IMR-90 (cell line): Measurements from ENCODE around the gene TEX38.
A peak's percentile ranks its signal among the peaks of the same experiment; 100 is the strongest.

Source experiments
- BHLHE40 ChIP-seq: fragments of 150-350 bp; IDR thresholded peaks from 2 replicates; pipeline ENCODE4 v1.6.1; 2016; ENCODE audit warnings: mild to moderate bottlenecking, low read depth, low read length
- CEBPB ChIP-seq: IDR thresholded peaks from 2 replicates; pipeline ENCODE4 v1.6.1; 2012; ENCODE audit warnings: low read depth, low read length, improper control_type of control experiment
- CHD1 ChIP-seq: IDR thresholded peaks from 2 replicates; pipeline ENCODE4 v1.6.1; 2012; ENCODE audit warnings: low read depth, low read length, improper control_type of control experiment
- CTCF ChIP-seq: conservative IDR thresholded peaks from 2 replicates; pipeline ENCODE4 v1.5.1; 2012; ENCODE audit warnings: mild to moderate bottlenecking, low read depth, low read length, improper control_type of control experiment
- FOS ChIP-seq: fragments of 150-350 bp; IDR thresholded peaks from 2 replicates; pipeline ENCODE4 v1.6.1; 2016; ENCODE audit warnings: low read depth, low read length
- MAFK ChIP-seq: IDR thresholded peaks from 2 replicates; pipeline ENCODE4 v1.6.1; 2012; ENCODE audit warnings: low read depth, low read length, improper control_type of control experiment
- MAZ ChIP-seq: IDR thresholded peaks from 2 replicates; pipeline ENCODE4 v1.6.1; 2012; ENCODE audit warnings: low read depth, mild to moderate bottlenecking, low read length, improper control_type of control experiment, moderate library complexity, borderline replicate concordance
- MXI1 ChIP-seq: IDR thresholded peaks from 2 replicates; pipeline ENCODE4 v1.6.1; 2012; ENCODE audit warnings: low read depth, mild to moderate bottlenecking, low read length, moderate library complexity, borderline replicate concordance
- NFE2L2 ChIP-seq: fragments of 150-350 bp; IDR thresholded peaks from 2 replicates; pipeline ENCODE4 v1.6.1; 2016; ENCODE audit warnings: low read depth, mild to moderate bottlenecking, low read length
- POLR2A ChIP-seq: IDR thresholded peaks from 2 replicates; pipeline ENCODE4 v1.6.1; 2012; ENCODE audit warnings: mild to moderate bottlenecking, low read depth, low read length
- RAD21 ChIP-seq: IDR thresholded peaks from 2 replicates; pipeline ENCODE4 v1.6.1; 2012; ENCODE audit warnings: low read length, improper control_type of control experiment
- RFX5 ChIP-seq: IDR thresholded peaks from 2 replicates; pipeline ENCODE4 v1.8.0; 2012; ENCODE audit warnings: low read depth, mild to moderate bottlenecking, low read length, moderate library complexity
- SMC3 ChIP-seq: fragments of 150-350 bp; IDR thresholded peaks from 2 replicates; pipeline ENCODE4 v1.6.1; 2016; ENCODE audit warnings: low read depth, mild to moderate bottlenecking, antibody characterized with exemption, low read length, moderate library complexity
- USF2 ChIP-seq: fragments of 150-350 bp; IDR thresholded peaks from 2 replicates; pipeline ENCODE4 v1.6.1; 2017; ENCODE audit warnings: mild to moderate bottlenecking, antibody characterized with exemption, low read length, low read depth

DNA sequence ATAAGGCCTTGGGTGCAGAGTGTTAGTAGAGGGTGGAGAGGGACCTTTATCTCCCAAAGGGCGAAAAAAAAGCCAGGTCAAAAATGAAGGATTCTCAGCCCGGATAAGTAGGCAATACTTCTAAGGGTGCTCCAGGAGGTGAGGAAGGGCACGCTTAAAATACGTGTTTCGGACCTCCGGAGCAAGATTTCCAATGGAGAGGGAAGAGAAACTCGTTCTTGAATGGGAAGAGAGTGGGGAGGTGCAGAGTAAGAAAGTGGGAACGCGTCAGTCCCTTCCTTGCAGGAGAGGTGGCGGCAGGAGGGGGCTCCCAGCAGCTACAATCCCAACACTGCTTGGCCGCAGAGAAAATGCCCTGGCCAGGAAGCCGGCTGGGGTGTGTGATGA lies 46.7 kb downstream of the TEX38 start:
- TF ChIP-seq SMC3 (no peak), RFX5 (no peak), POLR2A (no peak), CTCF (no peak), MAFK (no peak), RAD21 (no peak), MAZ (0 out of 2 replicates have a peak, but pooled peaks have one; percentile 7), MXI1 (no peak), BHLHE40 (no peak), CEBPB (no peak), USF2 (no peak), NFE2L2 (no peak), CHD1 (no peak), FOS (no peak)
